Activated CD8-positive, alpha-beta memory T cell treated with anti-CD3 and anti-CD28 coated beads, Interleukin-2, amount 10 ng/mL, durations not matched to agents 7 days and 5 days (primary cell): ENCODE data around the gene LITAFD. TPM values are rescaled to one million over a fixed set of nuclear protein-coding genes. Genes with fewer than 3 reads are reported as not detected.

Experiments used
- ATAC-seq: fragments of 150-1000 bp; cut with Tn5 transposase; one replicate; pipeline ENCODE4 v1.10.0; 2021; ENCODE audit warnings: moderate library complexity
- CTCF ChIA-PET: fragments of 350-600 bp; sonication (Branson Sonifier 250); formaldehyde crosslinking; loops from one replicate; lab custom pipeline; 2021; ENCODE audit warnings: antibody characterized with exemption; lab: Charles Lee
- DNase-seq: peaks from one replicate; pipeline ENCODE4 v3.0.0-alpha.2; 2020
- H3K27ac Mint-ChIP-seq: one replicate; pipeline ENCODE4 v1.8.0; 2021; ENCODE audit warnings: mild to moderate bottlenecking, mixed read lengths
- H3K27me3 Mint-ChIP-seq: one replicate; pipeline ENCODE4 v1.8.0; 2021; ENCODE audit warnings: mixed read lengths
- H3K36me3 Mint-ChIP-seq: one replicate; pipeline ENCODE4 v1.8.0; 2021; ENCODE audit warnings: mild to moderate bottlenecking, mixed read lengths
- H3K4me1 Mint-ChIP-seq: one replicate; pipeline ENCODE4 v1.8.0; 2021; ENCODE audit warnings: mixed read lengths
- H3K4me3 Mint-ChIP-seq: one replicate; pipeline ENCODE4 v1.8.0; 2021; ENCODE audit warnings: mild to moderate bottlenecking, moderate library complexity, mixed read lengths
- H3K9me3 Mint-ChIP-seq: one replicate; pipeline ENCODE4 v1.8.0; 2022; ENCODE audit warnings: low read depth, mixed read lengths
- total RNA-seq, 2 experiments: library from RNA; stranded (reverse); gene quantifications; one replicate each; pipeline ENCODE4 v1.2.3, GENCODE V29; 2021

The LITAFD gene
- total RNA-seq, 2 experiments from 2014 or later: not detected

GRCh38 chr16:8926827-8927226 is 44.7 kb downstream of the LITAFD start:
- CTCF ChIA-PET: interaction anchor here (1.3 to 1.9 kb wide), 2 partner anchors 10 to 82 kb away, joined by 3 to 4 read pairs; no protein-coding TSS in a partner anchor
- no peaks in the 10 kb centered on the region for H3K27me3 Mint-ChIP-seq
- H3K4me3 Mint-ChIP-seq: no peak overlapping the region
- H3K27ac Mint-ChIP-seq: no peak overlapping the region
- H3K4me1 Mint-ChIP-seq: peaks cover 51% of the 10 kb centered on the region
- H3K9me3 Mint-ChIP-seq: no peaks in the 10 kb centered on the region
- peaks cover 55% of the 10 kb centered on the region for H3K36me3 Mint-ChIP-seq
- DNase-seq (no peak), ATAC-seq (no peak)

- peak; percentile 26 for ATAC-seq
- CTCF ChIA-PET: interaction anchor here (1.9 kb wide), 1 partner anchor 8 kb away, joined by 4 read pairs; no protein-coding TSS in a partner anchor
- Mint-ChIP-seq H3K27ac (no peak overlapping the region), H3K9me3 (no peaks in the 10 kb centered on the region), H3K4me3 (no peak overlapping the region), H3K36me3 (peaks cover 47% of the 10 kb centered on the region), H3K4me1 (peaks cover 45% of the 10 kb centered on the region), H3K27me3 (no peaks in the 10 kb centered on the region)
- no peak for DNase-seq
Observed at GRCh38 chr16:8928467-8928957, 46.4 kb downstream of the LITAFD start.

GRCh38 chr16:8929086-8929748 is 47.1 kb downstream of the LITAFD start:
- no peaks in the 10 kb centered on the region for H3K9me3 Mint-ChIP-seq
- no peak overlapping the region for H3K4me3 Mint-ChIP-seq
- H3K27ac Mint-ChIP-seq: no peak overlapping the region
- H3K36me3 Mint-ChIP-seq: peaks cover 45% of the 10 kb centered on the region
- ATAC-seq (no peak), DNase-seq (no peak)
- H3K27me3 Mint-ChIP-seq: no peaks in the 10 kb centered on the region
- H3K4me1 Mint-ChIP-seq: peaks cover 40% of the 10 kb centered on the region
- CTCF ChIA-PET: no interaction called here

GRCh38 chr16:8931859-8932258 is 49.7 kb downstream of the LITAFD start:
- CTCF ChIA-PET: interaction anchor here (1.2 kb wide), 2 partner anchors 9 to 10 kb away, joined by 3 read pairs; no protein-coding TSS in a partner anchor
- Mint-ChIP-seq H3K4me3 (no peak overlapping the region), H3K27me3 (no peaks in the 10 kb centered on the region), H3K9me3 (no peaks in the 10 kb centered on the region), H3K27ac (no peak overlapping the region), H3K36me3 (peaks cover 30% of the 10 kb centered on the region), H3K4me1 (peaks cover 41% of the 10 kb centered on the region)
- DNase-seq (peak; percentile 59), ATAC-seq (no peak)

- peaks cover 7% of the 10 kb centered on the region for H3K36me3 Mint-ChIP-seq
- H3K27me3 Mint-ChIP-seq: no peaks in the 10 kb centered on the region
- DNase-seq (no peak), ATAC-seq (no peak)
- peaks cover 52% of the 10 kb centered on the region for H3K4me1 Mint-ChIP-seq
- H3K4me3 Mint-ChIP-seq: no peak overlapping the region
- CTCF ChIA-PET: interaction anchor here (1.2 to 4.0 kb wide), 6 partner anchors 14 to 193 kb away, joined by 3 to 51 read pairs (median 4); no protein-coding TSS in a partner anchor
- H3K27ac Mint-ChIP-seq: no peak overlapping the region
- no peaks in the 10 kb centered on the region for H3K9me3 Mint-ChIP-seq
Observed at GRCh38 chr16:8934601-8935000, 52.5 kb downstream of the LITAFD start.

Other genes with a start within 250 kb of the LITAFD start
- gene ABAT, start 207.7 kb upstream of the LITAFD start, total RNA-seq: 1 to 10 TPM; 4.0 to 7.8 TPM
- gene TMEM186, start 84.7 kb upstream of the LITAFD start, total RNA-seq: 10 to 100 TPM; 14.0 to 16.1 TPM
- gene PMM2, start 84.5 kb upstream of the LITAFD start, total RNA-seq: 10 to 100 TPM; 36.4 to 47.1 TPM
- gene CARHSP1, start 13.3 kb upstream of the LITAFD start, total RNA-seq: 100 to 1,000 TPM; 142 to 176 TPM
- 100 to 1,000 TPM; 159 to 179 TPM for gene USP7, start 81.6 kb downstream of the LITAFD start, total RNA-seq
- 10 to 100 TPM; 52.3 to 63.8 TPM for gene HAPSTR1, start 209.3 kb downstream of the LITAFD start, total RNA-seq